GM21723 (cell line): ENCODE results near the gene CYS1.
"Not testable (repeated sequence)": the region's sequence is repeated elsewhere in the genome, so short reads cannot be mapped to it uniquely, and the experiment has no call there.

Experiments used
- ATAC-seq: cut with Tn5 transposase; IDR thresholded peaks from one replicate; pipeline ENCODE4 v1.9.1; 2021; ENCODE audit warnings: mild to moderate bottlenecking, moderate library complexity; ENCODE audit not compliant: unreplicated experiment

Gene CYS1

GRCh38 chr2:10015376-10015989, 64.7 kb downstream of the CYS1 start:
- ATAC-seq, result not testable (repeated sequence)

DNA sequence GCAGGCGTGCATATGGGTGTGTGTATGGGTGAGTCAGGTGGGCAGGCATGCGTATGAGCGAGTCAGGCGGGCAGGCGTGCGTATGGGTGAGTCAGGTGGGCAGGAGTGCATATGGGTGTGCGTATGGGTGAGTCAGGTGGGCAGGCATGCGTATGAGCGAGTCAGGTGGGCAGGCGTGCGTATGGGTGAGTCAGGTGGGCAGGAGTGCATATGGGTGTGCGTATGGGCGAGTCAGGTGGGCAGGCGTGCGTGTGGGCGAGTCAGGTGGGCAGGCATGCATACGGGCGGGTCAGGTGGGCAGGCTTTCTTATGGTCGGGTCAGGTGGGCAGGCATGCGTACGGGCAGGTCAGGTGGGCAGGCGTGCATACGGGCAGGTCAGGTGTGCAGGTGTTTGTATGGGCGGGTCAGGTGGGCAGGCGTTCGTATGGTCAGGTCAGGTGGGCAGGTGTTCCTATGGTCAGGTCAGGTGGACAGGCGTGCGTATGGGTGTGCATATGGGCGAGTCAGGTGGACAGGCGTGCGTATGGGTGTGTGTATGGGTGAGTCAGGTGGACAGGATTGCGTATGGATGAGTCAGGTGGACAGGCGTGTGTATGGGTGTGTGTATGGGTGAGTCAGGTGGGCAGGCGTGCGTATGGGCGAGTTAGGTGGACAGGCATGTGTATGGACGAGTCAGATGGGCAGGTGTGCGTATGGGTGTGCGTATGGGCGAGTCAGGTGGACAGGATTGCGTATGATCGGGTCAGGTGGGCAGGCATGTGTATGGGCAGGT, 65.6 kb downstream of the CYS1 start:
- no peak for ATAC-seq

GRCh38 chr2:10013651-10014417, 66.4 kb downstream of the CYS1 start:
- not testable (repeated sequence) for ATAC-seq

DNA sequence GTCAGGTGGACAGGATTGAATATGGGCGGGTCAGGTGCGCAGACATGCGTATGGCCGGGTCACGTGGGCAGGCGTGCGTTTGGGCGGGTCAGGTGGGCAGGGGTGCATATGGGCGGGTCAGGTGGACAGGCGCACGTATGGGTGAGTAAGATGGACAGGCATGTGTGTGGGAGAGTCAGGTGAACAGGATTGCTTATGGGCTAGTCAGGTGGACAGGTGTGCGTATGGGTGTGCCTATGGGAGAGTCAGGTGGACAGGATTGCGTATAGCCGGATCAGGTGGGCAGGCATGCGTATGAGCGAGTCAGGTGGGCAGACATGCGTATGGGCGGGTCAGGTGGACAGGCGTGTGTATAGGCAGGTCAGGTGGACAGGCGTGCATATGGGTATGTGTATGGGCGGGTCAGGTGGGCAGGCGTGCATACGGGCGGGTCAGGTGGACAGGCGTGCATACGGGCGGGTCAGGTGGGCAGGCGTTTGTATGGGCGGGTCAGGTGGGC, 67.2 kb downstream of the CYS1 start:
- no peak for ATAC-seq

DNA sequence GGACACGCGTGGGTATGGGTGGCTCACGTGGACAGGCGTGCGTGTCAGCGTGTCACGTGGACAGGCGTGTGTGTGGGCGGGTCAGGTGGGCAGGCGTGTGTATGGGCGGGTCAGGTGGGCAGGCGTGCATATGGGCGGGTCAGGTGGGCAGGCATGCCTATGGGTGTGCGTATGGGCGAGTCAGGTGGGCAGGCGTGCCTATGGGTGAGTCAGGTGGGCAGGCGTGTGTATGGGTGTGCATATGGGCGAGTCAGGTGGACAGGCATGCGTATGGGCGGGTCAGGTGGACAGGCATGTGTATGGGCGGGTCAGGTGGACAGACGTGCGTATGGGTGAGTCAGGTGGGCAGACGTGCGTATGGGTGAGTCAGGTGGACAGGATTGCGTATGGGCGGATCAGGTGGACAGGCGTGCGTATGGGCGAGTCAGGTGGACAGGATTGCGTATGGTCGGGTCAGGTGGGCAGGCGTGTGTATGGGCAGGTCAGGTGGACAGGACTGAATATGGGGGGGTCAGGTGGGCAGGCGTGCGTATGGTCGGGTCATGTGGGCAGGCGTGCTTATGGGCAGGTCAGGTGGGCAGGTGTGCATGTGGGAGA, 67.7 kb downstream of the CYS1 start:
- not testable (repeated sequence) for ATAC-seq

- ATAC-seq, result not testable (repeated sequence)
Measured at GRCh38 chr2:10011606-10012325, 68.4 kb downstream of the CYS1 start.

- ATAC-seq, result not testable (repeated sequence)
Measured at GRCh38 chr2:10010861-10011605, 69.2 kb downstream of the CYS1 start.

DNA sequence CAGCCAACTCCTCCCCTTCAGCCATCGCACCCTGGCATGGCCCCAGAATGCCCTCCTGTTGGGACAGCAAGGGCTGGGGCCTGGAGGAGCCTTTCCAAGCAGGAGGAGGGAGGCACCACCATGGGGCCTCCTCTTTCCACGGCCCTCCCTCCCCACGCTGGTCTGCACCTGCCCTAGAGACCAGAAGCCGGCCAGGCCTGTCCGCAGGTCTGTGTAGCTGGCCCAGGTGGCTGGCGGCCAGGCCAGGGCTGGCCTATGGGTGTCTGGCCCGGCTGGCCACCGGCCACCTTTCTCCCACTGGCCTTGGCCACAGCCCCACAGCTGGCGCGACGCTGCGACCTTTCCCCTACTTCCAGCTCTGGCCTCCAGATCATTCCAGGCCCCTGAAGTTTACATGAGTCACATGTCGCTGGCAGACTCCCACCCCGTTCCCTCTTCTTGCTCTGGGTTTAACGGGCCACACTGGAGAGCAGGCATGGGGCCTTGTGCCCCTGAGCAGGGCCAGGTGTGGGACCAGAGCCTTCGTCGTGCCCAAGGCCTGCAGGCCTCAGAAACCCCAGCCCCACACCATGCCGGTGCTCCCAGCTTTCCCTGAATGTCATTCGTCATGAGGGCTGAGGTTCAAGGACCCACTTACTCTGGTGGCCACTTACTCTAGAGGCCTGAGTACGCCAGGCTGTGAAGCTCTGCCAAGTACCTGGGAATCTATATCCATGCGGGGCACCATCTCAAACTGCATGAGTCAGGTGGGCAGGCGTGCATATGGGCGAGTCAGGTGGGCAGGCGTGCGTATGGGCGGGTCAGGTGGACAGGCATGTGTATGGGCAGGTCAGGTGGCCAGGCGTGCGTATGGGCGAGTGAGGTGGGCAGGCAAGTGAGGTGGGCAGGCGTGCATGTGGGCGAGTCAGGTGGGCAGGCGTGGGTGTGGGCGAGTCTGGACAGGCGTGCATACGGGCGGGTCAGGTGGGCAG, 70.1 kb downstream of the CYS1 start:
- ATAC-seq, result no peak

DNA sequence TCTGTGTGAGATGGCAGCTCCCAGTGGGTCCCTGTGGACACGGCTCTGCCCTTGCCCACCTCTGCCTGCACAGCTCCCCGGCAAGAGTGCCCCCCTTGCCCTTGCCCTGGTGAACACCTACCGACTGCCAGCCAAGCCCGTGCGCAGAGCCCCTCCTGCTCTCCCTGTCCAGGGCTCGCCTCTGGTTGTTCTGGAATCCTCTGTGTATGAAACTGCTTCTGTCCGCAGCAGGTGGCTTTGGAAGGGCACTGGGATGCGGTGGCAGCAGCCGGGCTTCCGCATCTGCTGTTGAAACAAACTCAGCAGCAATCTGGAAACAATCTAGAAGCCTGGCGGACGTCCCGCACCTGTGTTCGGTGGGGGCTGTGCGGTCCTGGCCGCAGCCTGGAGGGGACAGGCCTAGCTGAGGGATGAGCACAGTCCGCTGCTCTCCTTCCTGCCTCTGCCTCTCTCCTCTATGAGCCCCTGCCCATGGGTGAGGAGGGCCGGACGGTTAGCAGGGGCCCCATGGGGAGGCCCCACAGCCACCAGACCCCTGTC, 70.9 kb downstream of the CYS1 start:
- no peak for ATAC-seq

DNA sequence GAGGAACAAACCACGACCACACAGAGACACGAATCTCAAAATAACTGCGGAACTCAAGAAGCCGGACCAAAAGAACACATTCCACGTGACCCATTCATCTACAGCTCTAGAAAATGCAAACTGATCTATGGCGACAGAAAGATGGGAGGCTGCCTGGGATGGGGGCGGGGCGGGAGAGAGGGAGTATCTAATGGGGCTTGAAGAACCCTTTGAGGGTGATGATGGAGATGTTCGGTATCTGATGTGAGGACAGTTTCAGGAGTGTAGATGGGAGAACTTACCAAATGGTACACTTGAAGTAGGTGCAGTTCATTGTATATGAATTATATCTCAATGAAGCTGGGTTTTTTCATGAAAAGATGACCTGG, 71.4 kb downstream of the CYS1 start:
- ATAC-seq, result no peak

- ATAC-seq, result no peak
Measured at GRCh38 chr2:10007921-10008808, 72.0 kb downstream of the CYS1 start.

GRCh38 chr2:10007435-10007834, 72.8 kb downstream of the CYS1 start:
- ATAC-seq, result no peak
